Subcutaneous abdominal adipose tissue (tissue), 5 donors: ENCODE measurements around the gene SCRG1.

Experiments used
- H3K27ac ChIP-seq: one replicate; pipeline ENCODE4 v1.7.0; 2013; ENCODE audit warnings: low read depth, mild to moderate bottlenecking, inconsistent platforms, low read length, moderate library complexity
- H3K27me3 ChIP-seq, 5 donors: one replicate each; pipeline ENCODE4 v1.7.0; 2013; ENCODE audit warnings: low read length in 5 of 5, inconsistent platforms in 1 of 5; ENCODE audit not compliant: control insufficient read depth in 5 of 5, insufficient read depth in 4 of 5
- H3K36me3 ChIP-seq, 5 donors: one replicate each; pipeline ENCODE4 v1.7.0; 2013; ENCODE audit warnings: low read length in 5 of 5; ENCODE audit not compliant: control insufficient read depth in 5 of 5, insufficient read depth in 5 of 5
- H3K4me1 ChIP-seq, 5 donors: one replicate each; pipeline ENCODE4 v1.7.0; 2013; ENCODE audit warnings: low read length in 5 of 5, mild to moderate bottlenecking in 3 of 5, moderate library complexity in 1 of 5; ENCODE audit not compliant: control insufficient read depth in 5 of 5, insufficient read depth in 5 of 5
- H3K4me3 ChIP-seq, 5 donors: one replicate each; pipeline ENCODE4 v1.7.0; 2013; ENCODE audit warnings: low read length in 5 of 5, low read depth in 1 of 5
- H3K9ac ChIP-seq, 5 donors: one replicate each; pipeline ENCODE4 v1.7.0; 2013; ENCODE audit warnings: low read length in 5 of 5, mild to moderate bottlenecking in 4 of 5, moderate library complexity in 3 of 5
- H3K9me3 ChIP-seq, 5 donors: one replicate each; pipeline ENCODE4 v1.7.0; 2013; ENCODE audit warnings: low read length in 5 of 5; ENCODE audit not compliant: control insufficient read depth in 5 of 5
- donor health status: healthy.
- donor health status: healthy.
- donor health status: healthy.
- donor health status: healthy.
- donor health status: healthy.

Gene SCRG1

DNA sequence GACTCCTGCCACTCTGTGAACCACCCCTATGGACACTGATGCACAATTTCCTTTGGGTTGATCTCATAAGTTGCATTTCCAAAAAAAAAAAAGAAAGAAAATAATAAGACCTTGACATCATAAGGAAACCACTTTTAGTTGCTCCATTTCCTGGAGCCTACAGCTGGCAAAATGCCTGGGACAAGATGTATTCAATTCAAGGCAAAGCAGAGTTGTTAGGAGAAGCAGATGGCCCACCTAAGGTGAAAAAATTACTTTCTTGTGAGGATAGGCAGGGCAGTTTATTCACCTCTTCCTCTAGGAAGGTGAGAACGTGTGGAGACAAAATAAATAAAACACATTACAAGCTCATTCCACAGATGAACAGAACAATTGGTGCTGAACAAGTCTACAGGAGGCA, 14.1 kb upstream of the SCRG1 start:
- Histone ChIP-seq H3K4me1 (peaks cover 0 to 22% (median 13%) of the 10 kb centered on the region in 5 donors), H3K9me3 (no peaks in the 10 kb centered on the region), H3K9ac (no peak overlapping the region), H3K27ac (no peak overlapping the region), H3K4me3 (no peak overlapping the region), H3K27me3 (no peaks in the 10 kb centered on the region), H3K36me3 (no peaks in the 10 kb centered on the region)

DNA sequence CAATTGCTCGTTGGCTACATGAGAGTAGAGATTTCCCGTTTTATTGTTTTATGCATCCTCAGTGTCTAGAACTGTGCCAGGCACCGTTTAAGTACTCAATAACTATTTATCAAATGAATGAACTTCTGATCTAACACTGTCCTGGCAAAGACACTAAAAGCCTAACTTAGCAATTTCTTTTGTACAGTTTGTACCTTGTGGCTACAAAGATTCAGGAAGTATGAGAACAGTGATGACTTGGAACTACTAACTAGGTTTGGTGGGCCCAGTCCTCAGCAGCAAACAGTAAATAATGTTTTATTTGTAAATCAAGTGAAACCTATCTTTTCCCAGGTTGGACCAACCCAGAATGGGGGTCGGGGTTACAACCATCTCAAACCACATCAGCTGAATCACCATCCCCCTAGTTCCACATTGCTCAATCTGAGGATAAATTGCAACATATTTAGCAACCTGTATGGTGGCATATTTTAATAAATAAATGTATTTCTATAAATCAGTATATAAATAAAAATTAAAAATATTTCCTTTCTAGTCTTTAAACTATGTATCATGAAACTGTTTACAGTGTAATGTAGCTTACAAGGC, 12.3 kb upstream of the SCRG1 start:
- Histone ChIP-seq H3K4me1 (peaks cover 0 to 22% (median 13%) of the 10 kb centered on the region in 5 donors), H3K4me3 (no peak overlapping the region)

DNA sequence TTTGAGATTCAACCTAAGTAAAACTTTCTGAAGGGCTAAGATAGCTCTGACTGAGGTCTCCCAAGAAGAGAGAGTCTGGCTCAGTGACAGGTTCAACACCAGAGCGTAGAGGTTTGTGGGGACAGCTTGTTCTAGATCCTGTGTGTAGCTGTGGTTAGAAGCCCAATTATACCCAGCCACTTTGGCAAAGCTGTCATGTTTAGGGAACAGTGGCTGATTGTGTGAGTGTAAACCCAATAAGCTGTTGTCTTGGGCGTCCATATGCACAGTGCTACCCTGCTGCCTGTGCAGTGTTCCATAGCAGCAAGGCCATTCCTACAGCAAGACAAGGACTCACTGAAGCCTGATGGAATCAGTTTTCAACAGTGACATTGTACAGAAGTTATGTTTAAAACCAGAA, 11.2 kb upstream of the SCRG1 start:
- Histone ChIP-seq H3K27ac (no peak overlapping the region), H3K4me3 (no peak overlapping the region), H3K36me3 (peaks cover 0 to 3% (median 0%) of the 10 kb centered on the region in 5 donors), H3K27me3 (no peaks in the 10 kb centered on the region), H3K4me1 (peaks cover 0 to 12% (median 9%) of the 10 kb centered on the region in 5 donors), H3K9ac (no peak overlapping the region), H3K9me3 (no peaks in the 10 kb centered on the region)

More for the DNA sequence above, 12.3 kb upstream of the SCRG1 start:
- no peak overlapping the region for H3K27ac ChIP-seq
- H3K36me3 ChIP-seq, result no peaks in the 10 kb centered on the region
- no peak overlapping the region for H3K9ac ChIP-seq
- no peaks in the 10 kb centered on the region for H3K9me3 ChIP-seq
- no peaks in the 10 kb centered on the region for H3K27me3 ChIP-seq

DNA sequence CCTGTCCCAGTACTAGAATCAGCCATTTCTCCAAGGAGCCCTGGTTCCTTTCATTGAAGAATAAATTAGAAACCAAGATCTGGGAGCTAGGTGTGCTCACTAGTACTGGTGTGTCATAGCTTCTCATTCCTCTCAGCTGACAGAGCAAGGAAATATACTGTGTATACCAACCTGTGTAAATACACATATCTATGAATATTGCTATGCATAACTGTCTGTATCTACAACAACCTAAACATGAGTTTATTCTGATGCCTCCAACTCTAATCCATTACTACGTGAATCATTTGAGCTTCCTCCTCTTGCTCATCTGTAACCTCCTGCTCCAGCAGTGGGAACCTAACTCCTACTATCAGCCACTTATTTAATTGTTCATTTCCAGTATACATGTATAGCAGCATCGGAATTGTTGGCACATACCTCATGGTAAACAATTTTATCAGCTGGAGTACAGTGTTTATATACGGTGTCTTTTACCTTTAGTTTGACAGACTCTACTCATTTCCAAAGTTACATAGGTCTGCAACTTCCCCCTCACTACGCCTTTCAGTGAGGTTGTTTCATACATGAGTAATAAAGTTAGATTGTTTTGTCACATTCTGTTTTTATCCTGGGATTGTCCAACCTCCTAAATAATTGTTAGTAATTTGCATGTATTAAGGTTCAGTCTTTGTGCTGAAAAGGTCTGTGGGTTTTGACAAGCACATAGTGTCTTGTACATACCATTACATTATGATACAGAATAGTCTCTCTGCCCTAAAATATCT, 7.1 kb upstream of the SCRG1 start:
- peaks cover 0 to 3% (median 0%) of the 10 kb centered on the region in 5 donors for H3K4me1 ChIP-seq
- no peak overlapping the region for H3K4me3 ChIP-seq
- H3K36me3 ChIP-seq, result peaks cover 0 to 10% (median 0%) of the 10 kb centered on the region in 5 donors
- H3K9ac ChIP-seq, result no peak overlapping the region
- H3K27me3 ChIP-seq, result no peaks in the 10 kb centered on the region
- H3K9me3 ChIP-seq, result no peaks in the 10 kb centered on the region
- no peak overlapping the region for H3K27ac ChIP-seq

DNA sequence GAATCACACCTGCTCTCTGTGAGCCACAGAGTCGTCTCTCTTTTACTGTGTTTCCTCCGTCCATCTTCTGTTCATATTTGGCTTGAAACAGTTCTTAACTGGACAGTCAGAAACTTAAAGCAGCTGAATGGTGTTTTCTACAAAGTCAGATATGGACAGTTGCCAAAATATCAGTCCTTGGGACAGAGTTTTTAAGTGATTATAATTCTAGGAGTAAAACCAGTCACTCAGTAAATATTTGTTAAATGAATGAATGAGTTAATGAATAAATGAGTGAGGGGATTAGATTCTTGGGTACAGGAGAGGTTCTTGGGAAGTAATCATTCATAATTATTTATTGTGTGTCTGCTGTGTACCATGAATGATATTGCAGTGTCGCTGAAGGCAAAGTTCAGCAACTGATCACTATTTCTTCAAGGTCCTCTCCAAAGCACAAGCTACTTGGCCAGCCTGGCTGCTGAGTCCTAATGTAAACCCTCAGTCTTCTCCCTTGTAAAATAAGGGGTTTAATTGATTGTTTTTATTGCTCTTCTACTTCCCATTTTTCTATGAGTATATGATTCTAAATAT, 5.5 kb upstream of the SCRG1 start:
- no peaks in the 10 kb centered on the region for H3K4me1 ChIP-seq
- no peak overlapping the region for H3K4me3 ChIP-seq
- H3K27ac ChIP-seq, result no peak overlapping the region
- no peaks in the 10 kb centered on the region for H3K27me3 ChIP-seq
- peaks cover 0 to 10% (median 0%) of the 10 kb centered on the region in 5 donors for H3K36me3 ChIP-seq
- no peak overlapping the region for H3K9ac ChIP-seq
- no peaks in the 10 kb centered on the region for H3K9me3 ChIP-seq

DNA sequence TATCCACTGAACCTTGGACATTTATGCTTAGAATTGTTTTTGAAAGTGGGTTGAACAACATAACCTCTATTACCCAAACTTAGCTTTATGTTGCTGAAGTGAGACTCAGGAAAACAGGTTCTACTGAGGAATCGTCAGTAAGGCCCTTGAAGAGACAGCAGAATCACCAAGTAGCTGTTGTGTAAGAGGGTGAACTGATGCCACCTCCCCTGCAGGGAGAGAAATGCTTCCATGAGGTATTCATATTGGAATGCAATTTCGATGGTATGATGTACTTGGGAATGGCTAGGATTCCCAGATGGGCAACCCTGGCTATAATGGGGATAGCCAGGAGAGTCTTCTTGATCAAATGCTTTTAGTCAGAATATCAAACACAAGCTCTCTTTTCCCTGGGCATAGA, 4.1 kb upstream of the SCRG1 start:
- no peak overlapping the region for H3K9ac ChIP-seq
- H3K27ac ChIP-seq, result no peak overlapping the region
- no peaks in the 10 kb centered on the region for H3K27me3 ChIP-seq
- no peaks in the 10 kb centered on the region for H3K9me3 ChIP-seq
- H3K4me1 ChIP-seq, result no peaks in the 10 kb centered on the region
- H3K4me3 ChIP-seq, result no peak overlapping the region
- H3K36me3 ChIP-seq, result peaks cover 0 to 10% (median 0%) of the 10 kb centered on the region in 5 donors

DNA sequence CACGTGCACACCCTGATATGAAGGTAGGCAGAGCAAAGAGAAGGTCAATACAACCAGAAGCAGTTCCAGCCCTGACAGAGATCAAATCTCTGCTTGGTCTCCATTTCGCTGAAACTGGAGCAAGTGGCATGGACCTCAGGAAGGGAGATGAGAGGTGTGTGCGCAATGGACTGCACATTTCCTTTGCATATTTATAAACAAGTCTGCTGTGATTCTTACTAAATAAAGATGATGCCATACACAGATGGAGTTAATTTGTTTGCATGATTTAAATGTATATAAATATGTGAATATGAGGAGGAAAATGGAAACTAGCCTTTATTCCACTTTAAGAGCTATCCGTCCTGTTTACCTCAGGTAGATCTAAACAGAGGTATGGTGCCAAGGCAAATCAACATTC, 2.1 kb upstream of the SCRG1 start:
- H3K36me3 ChIP-seq, result peaks cover 0 to 10% (median 3%) of the 10 kb centered on the region in 5 donors
- no peaks in the 10 kb centered on the region for H3K9me3 ChIP-seq
- no peaks in the 10 kb centered on the region for H3K27me3 ChIP-seq

DNA sequence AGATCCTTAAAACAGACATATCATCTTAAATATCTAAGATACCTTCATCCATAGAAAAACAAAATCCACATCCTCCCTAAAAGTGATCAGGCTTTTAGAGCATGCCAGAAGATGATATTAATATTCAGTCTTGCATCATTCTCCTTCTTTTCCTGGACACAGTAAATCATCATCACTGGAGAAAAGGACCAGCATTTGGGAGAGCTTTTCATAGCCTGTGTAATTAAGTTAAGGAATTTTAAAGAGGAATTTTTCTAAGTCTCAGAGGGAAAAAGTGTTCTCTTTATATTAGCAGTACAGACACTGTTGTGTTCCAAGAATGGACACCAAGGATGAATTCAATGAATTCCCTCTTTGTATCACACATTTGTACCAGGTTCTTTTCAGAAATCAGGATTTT, 696 bp downstream of the SCRG1 start:
- Histone ChIP-seq H3K4me1 (no peaks in the 10 kb centered on the region), H3K4me3 (no peak overlapping the region), H3K9ac (no peak overlapping the region), H3K36me3 (peaks cover 0 to 7% (median 3%) of the 10 kb centered on the region in 5 donors), H3K9me3 (no peaks in the 10 kb centered on the region), H3K27ac (no peak overlapping the region), H3K27me3 (no peaks in the 10 kb centered on the region)

More for the DNA sequence above, 2.1 kb upstream of the SCRG1 start:
- no peak overlapping the region for H3K9ac ChIP-seq
- H3K27ac ChIP-seq, result no peak overlapping the region
- no peaks in the 10 kb centered on the region for H3K4me1 ChIP-seq
- no peak overlapping the region for H3K4me3 ChIP-seq

DNA sequence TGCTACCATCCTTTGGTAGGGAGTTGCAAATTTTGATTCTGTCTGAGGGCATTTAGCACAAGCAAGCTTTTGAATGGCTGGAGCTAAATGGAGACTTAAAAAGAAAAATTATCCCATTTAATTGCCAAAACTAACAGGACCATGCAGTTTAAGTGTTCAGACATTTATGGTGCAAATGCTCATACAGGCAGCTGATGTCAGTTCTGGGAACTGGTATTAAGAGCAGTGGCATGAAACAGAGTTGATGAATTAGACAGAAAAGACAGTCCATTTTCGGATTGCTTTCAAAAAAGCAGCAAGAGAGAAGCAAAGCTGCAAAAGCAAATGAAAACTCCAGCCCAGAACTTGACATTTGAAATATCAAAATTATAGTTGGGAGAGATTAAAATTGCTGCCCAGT, 1.3 kb downstream of the SCRG1 start:
- Histone ChIP-seq H3K9ac (no peak overlapping the region), H3K4me1 (no peaks in the 10 kb centered on the region), H3K9me3 (no peaks in the 10 kb centered on the region), H3K4me3 (no peak overlapping the region), H3K27ac (no peak overlapping the region), H3K27me3 (no peaks in the 10 kb centered on the region), H3K36me3 (peaks cover 0 to 7% (median 0%) of the 10 kb centered on the region in 5 donors)

DNA sequence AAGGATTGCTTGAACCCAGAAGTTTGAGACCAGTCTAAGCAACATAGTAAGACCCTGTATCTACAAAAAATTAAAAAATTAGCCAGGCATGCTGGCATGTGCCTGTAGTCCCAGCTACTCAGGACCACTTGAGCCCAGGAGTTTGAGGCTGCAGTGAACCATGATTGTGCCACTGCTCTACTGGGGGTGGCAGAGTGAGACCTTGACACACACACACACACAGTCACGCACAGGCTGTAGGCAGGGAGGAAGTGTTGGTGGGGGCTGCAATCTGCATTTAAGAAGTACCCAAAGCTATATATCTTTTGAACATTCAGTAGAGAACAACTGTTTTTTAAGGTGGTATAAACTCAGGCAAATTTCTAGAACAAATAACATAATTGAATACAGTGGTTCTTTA, 7.2 kb downstream of the SCRG1 start:
- Histone ChIP-seq H3K9ac (no peak overlapping the region), H3K27me3 (no peaks in the 10 kb centered on the region), H3K27ac (no peak overlapping the region), H3K4me3 (no peak overlapping the region), H3K9me3 (no peaks in the 10 kb centered on the region), H3K4me1 (no peaks in the 10 kb centered on the region), H3K36me3 (peaks cover 0 to 9% (median 0%) of the 10 kb centered on the region in 5 donors)
